NOMO-1 treated with dmso at 0.1 percent for 144 hours (cell line): ENCODE results near the gene NES.
"Not testable (repeated sequence)": the region's sequence is repeated elsewhere in the genome, so short reads cannot be mapped to it uniquely, and the experiment has no call there.

Experiments
- DNase-seq: peaks from one replicate; lab custom pipeline; 2025; ENCODE audit not compliant: unreplicated experiment; lab: John Stamatoyannopoulos, UW

Gene NES

GRCh38 chr1:156648496-156648895, 28.7 kb downstream of the NES start:
- no peak for DNase-seq

GRCh38 chr1:156647351-156647750, 29.9 kb downstream of the NES start:
- DNase-seq = no peak

- no peak for DNase-seq
Observed at GRCh38 chr1:156646738-156647211, 30.4 kb downstream of the NES start.

- DNase-seq = no peak
Observed at GRCh38 chr1:156645666-156646065, 31.5 kb downstream of the NES start.

GRCh38 chr1:156645056-156645455, 32.2 kb downstream of the NES start:
- no peak for DNase-seq

GRCh38 chr1:156644640-156645039, 32.6 kb downstream of the NES start:
- no peak for DNase-seq

GRCh38 chr1:156644146-156644545, 33.1 kb downstream of the NES start:
- DNase-seq = no peak

- peak; percentile 54 for DNase-seq
Observed at GRCh38 chr1:156643778-156644092, 33.5 kb downstream of the NES start.

GRCh38 chr1:156643049-156643777, 34.0 kb downstream of the NES start:
- no peak for DNase-seq

GRCh38 chr1:156642265-156643048, 34.8 kb downstream of the NES start:
- no peak for DNase-seq

- no peak for DNase-seq
Observed at GRCh38 chr1:156641761-156642264, 35.4 kb downstream of the NES start, which contains the start of gene BCAN. Gene BCAN (plus strand): TSS chr1:156642117. CDS start chr1:156646055, 3,938 bp downstream.

GRCh38 chr1:156640842-156641706, 36.1 kb downstream of the NES start:
- no peak for DNase-seq

- no peak for DNase-seq
Observed at GRCh38 chr1:156639601-156640101, 37.6 kb downstream of the NES start.

- DNase-seq = no peak
Observed at GRCh38 chr1:156638189-156638985, 38.8 kb downstream of the NES start.

GRCh38 chr1:156632355-156632754, 44.9 kb downstream of the NES start:
- DNase-seq = no peak

GRCh38 chr1:156631152-156631551, 46.1 kb downstream of the NES start:
- DNase-seq = not testable (repeated sequence)

GRCh38 chr1:156629823-156630449, 47.3 kb downstream of the NES start:
- no peak for DNase-seq

- peak; percentile 20 for DNase-seq
Observed at GRCh38 chr1:156627313-156627880, 49.8 kb downstream of the NES start.

GRCh38 chr1:156626079-156626438, 51.1 kb downstream of the NES start:
- no peak for DNase-seq
